ENCODE data around the gene ZNF322.

Gene ZNF322

DNA sequence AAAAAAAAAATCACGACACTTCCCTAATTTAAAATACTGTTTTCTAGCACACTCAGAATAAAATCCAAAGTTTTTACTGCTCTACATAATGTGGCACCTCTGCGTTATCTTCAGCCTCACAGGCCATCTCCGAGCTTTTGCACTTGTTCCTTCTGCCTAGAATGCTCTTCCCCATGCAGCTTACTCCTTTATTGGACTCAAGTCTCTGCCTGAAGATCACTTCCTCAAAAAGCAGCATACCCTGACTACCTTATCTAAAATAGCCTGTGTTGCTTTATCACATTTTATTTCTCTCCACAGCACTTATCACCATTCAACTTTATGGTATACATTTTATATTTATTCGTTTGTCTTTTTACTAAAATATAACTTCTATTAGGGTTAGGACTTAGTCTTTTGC lies 2.3 kb downstream of the ZNF322 start:
- TF ChIP-seq, protein P1, sequence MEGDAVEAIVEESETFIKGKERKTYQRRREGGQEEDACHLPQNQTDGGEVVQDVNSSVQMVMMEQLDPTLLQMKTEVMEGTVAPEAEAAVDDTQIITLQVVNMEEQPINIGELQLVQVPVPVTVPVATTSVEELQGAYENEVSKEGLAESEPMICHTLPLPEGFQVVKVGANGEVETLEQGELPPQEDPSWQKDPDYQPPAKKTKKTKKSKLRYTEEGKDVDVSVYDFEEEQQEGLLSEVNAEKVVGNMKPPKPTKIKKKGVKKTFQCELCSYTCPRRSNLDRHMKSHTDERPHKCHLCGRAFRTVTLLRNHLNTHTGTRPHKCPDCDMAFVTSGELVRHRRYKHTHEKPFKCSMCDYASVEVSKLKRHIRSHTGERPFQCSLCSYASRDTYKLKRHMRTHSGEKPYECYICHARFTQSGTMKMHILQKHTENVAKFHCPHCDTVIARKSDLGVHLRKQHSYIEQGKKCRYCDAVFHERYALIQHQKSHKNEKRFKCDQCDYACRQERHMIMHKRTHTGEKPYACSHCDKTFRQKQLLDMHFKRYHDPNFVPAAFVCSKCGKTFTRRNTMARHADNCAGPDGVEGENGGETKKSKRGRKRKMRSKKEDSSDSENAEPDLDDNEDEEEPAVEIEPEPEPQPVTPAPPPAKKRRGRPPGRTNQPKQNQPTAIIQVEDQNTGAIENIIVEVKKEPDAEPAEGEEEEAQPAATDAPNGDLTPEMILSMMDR (IDR thresholded peaks at IDR 0.05; ENCODE audit: low read length, missing control alignments): no peak
- H3K4me3 ChIP-seq (replicated peaks; ENCODE audit: low read depth, low read length): no peak overlapping the region
- no peak for DNase-seq (ENCODE audit: low read depth)

DNA sequence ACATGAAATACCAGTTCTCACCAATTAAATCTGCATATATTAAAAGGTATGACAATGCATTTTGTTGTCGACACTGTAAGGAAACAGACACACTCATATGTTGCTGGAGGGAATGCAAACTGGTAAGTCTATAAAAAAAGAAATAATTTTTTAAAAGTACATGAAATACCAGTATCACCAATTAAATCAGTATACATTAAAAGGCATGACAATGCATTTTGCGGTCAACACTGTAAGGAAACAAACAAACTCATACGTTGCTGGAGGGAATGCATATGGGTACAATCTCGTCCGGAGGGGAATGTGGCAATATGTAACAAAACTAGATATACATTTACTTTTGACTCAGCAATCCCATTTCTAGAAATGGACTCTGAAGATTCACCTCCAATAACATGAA lies 6.5 kb downstream of the ZNF322 start:
- no peak for DNase-seq (ENCODE audit: low read depth)
- TF ChIP-seq, protein P1 (IDR thresholded peaks at IDR 0.05; ENCODE audit: low read length, missing control alignments): no peak
- no peak overlapping the region for H3K4me3 ChIP-seq (replicated peaks; ENCODE audit: low read depth, low read length)

DNA sequence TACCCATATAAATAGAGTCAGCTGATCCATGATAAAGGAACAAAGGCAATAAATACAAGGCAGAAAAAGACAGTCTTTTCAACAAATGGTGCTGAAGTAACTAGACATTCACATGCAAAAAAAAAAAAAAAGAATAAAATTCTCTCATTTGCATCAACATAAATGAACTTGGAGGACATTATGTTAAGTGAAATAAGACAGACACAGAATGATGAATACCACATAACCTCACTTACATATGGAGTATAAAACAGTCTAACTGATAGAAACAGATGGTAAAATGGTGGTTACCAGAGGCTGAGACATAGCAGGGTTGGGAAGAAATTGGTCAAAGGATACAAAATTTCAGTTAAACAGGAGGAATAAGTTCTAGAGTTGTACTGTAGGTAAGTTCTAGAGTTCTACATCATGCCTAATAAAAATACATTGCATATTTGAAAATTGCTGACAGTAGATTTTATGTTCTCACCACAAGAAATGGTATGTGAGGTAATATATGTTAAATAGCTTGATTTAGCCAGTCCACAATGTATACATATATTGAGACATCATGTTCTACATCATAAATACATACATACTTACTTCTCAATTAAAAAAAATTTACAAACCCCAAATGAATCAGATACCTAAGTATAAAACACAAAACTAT lies 8.3 kb downstream of the ZNF322 start:
- TF ChIP-seq, protein P1 (IDR thresholded peaks at IDR 0.05; ENCODE audit: low read length, missing control alignments): no peak
- DNase-seq (ENCODE audit: low read depth): no peak
- H3K4me3 ChIP-seq (replicated peaks; ENCODE audit: low read depth, low read length): no peak overlapping the region

DNA sequence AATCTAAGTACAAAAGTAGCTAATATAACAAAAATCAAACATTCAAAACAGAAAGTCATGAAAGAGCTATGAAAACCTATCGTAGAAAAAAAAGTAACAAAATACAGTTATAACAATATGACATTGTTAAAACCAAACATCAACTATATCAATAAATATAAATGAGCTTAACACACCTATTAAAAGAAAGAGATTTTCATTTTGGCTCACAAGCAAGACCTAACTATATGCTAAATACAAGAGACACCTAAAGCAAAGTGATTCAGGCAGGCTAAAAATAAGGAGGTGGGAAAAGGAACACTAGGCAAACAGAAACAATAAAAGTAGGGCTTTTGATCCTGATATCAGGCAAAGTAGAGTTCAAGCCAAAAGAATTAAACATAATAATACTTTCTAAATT lies 13.5 kb downstream of the ZNF322 start:
- DNase-seq (ENCODE audit: low read depth): no peak
- no peak overlapping the region for H3K4me3 ChIP-seq (replicated peaks; ENCODE audit: low read depth, low read length)
- TF ChIP-seq, protein P1 (IDR thresholded peaks at IDR 0.05; ENCODE audit: low read length, missing control alignments): no peak

DNA sequence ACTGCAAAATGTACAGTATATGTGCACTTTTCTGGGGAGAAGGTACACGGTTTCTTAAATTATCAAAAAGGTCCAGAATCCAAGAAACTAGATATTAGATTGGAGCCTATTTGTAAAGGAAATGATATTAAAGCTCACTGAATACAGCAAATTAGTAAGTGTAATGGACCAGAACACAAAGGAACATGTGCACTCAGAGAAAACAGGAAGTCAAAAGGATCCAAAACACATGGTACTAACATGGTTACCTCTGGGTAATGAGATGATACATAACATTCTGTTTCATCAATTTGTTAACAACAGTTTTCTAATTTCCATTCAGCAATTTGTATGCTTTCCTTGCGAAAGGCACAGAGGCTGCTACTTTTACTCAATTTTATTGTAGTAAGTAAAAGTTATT lies 18.7 kb downstream of the ZNF322 start:
- TF ChIP-seq, protein P1 (IDR thresholded peaks at IDR 0.05; ENCODE audit: low read length, missing control alignments): no peak
- DNase-seq (ENCODE audit: low read depth): no peak
- no peak overlapping the region for H3K4me3 ChIP-seq (replicated peaks; ENCODE audit: low read depth, low read length)

DNA sequence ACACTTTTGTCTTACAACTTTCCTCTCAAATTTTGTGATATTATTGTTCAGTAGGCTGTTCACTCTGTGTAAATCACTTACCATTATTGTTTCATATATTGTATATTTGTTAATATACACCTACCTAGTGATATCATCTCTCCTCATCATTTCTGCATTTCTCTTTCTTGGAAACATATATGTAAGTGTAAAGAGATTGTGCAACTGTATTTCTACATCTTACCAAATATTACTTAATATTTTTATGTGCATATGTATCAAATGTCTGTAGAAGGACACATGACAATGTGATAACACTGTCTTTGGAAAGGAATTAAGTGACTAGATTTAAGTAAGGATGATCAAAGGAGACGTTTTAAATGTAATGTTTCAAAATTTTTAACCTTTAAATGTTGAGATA lies 30.2 kb downstream of the ZNF322 start:
- H3K4me3 ChIP-seq (replicated peaks; ENCODE audit: low read depth, low read length): no peak overlapping the region
- TF ChIP-seq, protein P1 (IDR thresholded peaks at IDR 0.05; ENCODE audit: low read length, missing control alignments): no peak
- DNase-seq (ENCODE audit: low read depth): no peak

DNA sequence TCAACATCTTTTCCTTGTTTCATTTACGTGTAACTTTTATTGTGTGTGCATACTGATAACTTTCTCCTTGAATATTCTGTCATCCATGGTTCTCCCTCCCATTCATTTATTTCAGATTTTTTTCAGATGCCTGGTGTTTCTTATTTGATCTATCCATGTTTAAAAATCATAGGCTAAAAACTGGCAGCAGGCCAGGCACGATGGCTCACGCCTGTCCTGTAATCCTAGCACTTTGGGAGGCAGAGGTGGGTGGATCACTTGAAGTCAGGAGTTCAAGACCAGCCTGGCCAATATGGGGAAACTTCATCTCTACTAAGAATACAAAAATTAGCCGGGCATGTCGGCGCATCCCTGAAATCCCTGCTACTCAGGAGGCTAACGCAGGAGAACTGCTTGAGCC lies 31.7 kb downstream of the ZNF322 start:
- TF ChIP-seq, protein P1 (IDR thresholded peaks at IDR 0.05; ENCODE audit: low read length, missing control alignments): no peak
- H3K4me3 ChIP-seq (replicated peaks; ENCODE audit: low read depth, low read length): no peak overlapping the region

More for the DNA sequence above, 31.7 kb downstream of the ZNF322 start:
- no peak for DNase-seq (ENCODE audit: low read depth)

Data from fibroblast of pulmonary artery (primary cell).